A549 treated with RU486 at 1 μM for 4 hours (cell line): ENCODE results near the gene PPP2R5D. TPM values are rescaled to one million over a fixed set of nuclear protein-coding genes. Genes with fewer than 3 reads are reported as not detected.

ENCODE experiments used
- total RNA-seq: library from RNA; stranded (reverse); fragments of 200-300 nt; extraction: Qiagen RNA extraction; gene quantifications from 5 replicates; pipeline ENCODE4 v1.2.3, GENCODE V29; 2022; ENCODE audit warnings: low read depth

Gene PPP2R5D
- 25.0 to 28.8 TPM (median 26.9 TPM) in 5 replicates for total RNA-seq

DNA sequence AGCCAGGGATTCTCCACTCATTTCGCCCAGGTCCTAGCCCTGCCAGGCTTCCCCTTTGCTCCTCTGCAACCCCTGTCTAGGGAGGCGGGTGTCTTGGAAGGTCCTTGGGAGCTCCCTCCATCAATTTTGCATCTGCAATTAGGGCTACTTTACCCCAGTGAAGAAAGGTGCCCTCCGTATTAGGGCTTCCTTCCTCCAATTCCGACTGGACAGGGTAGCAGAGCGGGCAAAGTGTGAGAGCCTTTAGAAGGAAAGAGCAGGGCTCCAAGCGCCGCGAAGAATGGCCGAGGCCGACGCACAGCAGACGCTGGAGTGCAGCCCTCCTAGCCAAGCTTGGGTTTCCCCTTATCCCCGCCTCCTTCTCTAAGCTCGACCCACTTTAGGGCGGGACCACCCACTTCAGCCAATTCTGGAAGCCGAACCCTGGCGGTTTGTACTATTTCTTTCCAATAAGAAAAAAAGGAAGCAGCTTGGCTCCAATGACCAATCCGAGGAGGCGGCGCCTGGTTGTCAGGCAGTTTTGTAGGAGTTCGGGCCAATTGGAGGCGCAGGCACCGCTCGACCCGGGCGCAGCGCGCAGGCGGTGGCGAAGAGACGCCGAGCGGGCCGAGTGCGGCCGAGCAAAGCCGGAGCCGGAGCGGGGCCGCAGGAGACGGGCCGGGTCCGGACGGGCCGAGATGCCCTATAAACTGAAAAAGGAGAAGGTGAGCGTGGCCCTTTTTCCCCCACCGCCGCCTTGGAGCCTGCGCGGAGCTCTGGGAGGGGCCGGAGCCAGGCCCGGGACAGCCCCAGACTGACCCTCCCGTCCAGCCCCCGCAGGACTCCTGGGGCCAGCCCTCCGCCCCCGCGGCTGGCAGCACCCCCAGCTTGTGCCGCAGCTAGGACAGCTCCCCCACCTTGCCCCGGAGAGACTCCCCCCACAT lies at the start of gene PPP2R5D:
Gene PPP2R5D, plus strand, starts transcription at position 570 of the 923 bp plus-strand sequence. Its CDS starts 108 bp downstream, at position 678.

GRCh38 chr6:42960243-42961019 lies 23.9 kb upstream of the PPP2R5D start, which contains the start of gene GNMT:
GNMT (plus strand) TSS chr6:42960754; CDS start chr6:42960768, 14 bp downstream.

DNA sequence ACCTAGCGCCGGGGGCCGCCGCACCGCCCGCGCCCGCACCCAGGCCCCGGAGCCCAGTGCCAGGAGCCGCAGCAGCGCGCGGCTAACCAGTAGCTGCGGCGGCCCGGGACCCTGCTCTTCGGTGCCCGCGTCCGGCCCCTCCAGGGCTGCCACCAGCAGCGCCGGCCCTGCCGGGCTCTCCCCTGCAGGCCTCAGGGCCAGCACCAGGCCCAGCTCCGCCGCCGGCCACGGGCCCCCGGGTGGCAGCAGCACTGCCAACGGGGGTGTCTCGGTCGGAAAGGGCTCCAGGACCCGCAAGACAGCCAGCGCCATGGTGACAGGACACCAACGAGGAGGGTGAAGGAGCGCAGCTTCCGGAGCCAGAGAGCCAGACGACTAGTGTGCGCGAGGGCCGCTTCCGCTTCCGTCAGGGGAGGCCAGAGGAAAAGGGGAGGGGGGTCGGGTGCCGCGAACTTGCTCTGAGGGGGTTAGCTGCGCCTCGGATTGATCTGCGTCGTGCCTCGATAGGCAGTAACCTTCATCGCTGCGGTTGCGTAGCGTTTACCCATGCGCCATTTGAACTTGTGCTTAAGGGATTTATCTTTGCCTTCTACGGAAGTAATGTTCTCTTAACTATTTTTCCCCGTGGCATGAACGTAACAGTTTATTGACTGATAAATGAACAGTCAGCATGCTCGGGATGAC lies 5.4 kb upstream of the PPP2R5D start, which contains the start of gene PEX6:
Gene PEX6, minus strand, starts transcription at position 343 of the 684 bp plus-strand sequence. Its CDS starts 31 bp downstream, at position 312.

GRCh38 chr6:43013843-43014433 lies 29.6 kb downstream of the PPP2R5D start, which contains the start of the genes KLHDC3 and MEA1:
KLHDC3 (plus strand) TSS chr6:43014249; CDS start chr6:43017193, 2,944 bp downstream.
MEA1 (minus strand) TSS chr6:43013946; CDS start chr6:43013813, 133 bp downstream.

DNA sequence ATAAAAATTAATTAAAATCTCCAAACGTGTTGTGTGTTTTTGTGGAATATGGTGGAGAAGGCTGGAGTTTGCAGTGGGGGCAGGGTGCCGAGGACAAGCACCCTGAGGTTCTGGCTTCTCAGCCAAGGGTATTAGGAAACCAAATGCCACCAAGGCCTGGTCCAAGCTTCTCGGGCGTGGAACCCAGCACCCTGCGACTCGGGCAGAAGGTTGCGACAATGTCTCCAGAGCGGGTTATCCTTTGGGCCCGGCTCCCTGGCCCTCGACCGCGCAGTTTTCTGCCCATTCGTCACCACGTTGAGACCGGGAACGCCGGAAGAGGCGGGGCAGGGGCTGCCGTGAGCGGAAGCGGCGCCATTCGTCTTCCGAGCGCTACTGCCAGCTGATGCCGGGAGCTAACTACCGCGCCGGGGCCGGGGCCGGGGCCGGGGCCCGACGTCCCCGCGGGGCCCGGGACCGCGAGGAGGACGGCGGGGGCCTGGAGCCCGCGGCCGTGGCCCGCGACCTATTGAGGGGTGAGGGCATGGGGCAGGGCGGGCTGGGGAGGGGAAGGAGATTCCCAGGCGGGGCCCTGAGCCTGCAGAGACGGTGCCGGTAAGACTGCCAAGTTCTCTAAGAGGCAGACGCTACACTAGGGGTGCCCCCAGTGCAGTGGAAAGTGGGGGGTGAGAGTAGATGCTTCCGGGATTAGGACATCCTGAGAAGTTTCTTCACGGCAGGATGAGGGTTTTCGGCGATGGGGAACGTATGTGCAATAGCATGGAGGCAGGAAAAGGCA lies 37.1 kb downstream of the PPP2R5D start, which contains the start of gene RRP36:
Gene RRP36, plus strand, starts transcription at position 354 of the 778 bp plus-strand sequence. Its CDS starts 32 bp downstream, at position 386.

DNA sequence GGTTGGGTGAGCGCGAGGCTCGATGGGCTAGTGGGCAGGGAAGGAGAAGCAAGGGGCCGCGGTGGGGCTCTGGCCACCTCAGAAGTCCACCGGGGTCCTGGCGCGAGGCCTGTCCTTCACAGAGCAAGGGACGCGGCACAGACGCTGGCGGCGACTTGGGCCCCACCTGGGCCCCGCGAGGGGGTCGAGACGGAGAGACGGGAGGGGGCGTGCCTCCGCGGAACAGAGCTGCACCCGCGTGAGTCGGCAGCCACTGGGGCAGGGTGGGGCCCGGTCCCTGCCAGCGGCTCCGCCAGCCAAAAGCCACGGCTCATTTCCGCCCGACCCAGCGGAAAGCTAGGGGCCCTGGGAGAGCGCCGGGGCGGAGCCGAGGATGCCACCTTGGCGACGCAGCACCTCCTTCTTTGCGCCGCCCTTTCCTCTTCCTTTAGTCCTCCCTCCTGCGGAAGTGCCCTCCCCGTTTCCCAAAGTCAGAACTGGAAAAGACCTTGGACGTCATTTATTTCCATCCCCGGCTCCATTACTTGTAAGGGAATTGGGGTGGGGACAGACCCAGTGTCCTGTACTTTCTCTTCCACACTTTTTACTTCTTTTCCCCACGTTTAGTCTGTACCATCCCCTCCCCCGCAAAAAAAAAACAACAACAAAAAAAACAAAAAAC lies 69.3 kb downstream of the PPP2R5D start, which contains the start of gene CUL7:
Gene CUL7, minus strand, starts transcription at position 307 of the 661 bp plus-strand sequence. CDS start 1,063 bp downstream, outside the sequence.

DNA sequence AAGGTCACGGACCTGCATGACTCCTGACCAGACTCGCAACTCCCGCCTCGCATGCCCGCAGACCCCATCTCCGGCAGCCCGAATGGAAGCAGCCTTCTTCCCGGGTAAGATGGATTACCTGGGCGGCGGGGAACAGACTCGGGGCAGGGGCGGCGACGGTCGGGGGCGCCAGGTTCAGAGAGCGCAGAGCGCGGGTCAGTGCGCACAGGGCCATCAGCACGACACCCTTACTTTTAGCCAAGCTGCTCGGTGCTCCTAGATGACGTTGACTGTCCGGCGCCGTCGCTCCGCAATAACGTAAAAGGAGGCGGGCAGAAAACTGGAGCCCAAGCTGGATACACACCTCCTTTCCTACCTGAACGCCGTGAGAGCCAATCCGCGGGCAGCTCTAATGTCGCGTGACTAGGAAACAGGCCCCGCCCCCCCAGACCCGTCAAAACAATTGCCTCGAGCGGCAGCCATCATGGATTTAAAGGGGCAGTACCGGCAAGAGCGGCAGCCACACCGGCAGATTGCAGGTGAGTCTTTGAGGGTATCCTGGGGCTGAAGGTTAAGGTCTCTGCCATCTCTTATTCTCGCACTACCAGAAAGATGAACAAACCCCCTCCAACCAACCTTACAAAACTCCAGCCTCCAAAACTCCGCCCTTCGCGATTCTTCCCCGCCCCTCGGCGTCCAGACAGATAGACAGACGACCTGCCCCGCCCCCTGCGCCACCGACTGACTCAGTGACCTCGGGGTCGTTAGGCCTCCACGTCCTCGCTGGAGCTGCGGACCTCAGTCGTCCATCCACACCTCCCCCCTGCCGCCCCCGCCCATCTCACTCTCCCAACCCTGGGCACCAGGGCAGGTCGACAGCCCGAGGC lies 75.0 kb downstream of the PPP2R5D start, which contains the start of the genes KLC4 and MRPL2:
Gene KLC4, plus strand, starts transcription at position 464 of the 866 bp plus-strand sequence. CDS start 1,705 bp downstream, outside the sequence.
Gene MRPL2, minus strand, starts transcription at position 267 of the 866 bp plus-strand sequence. Its CDS starts 53 bp downstream, at position 214.

Other genes with a start within 250 kb of the PPP2R5D start
- gene TBCC, start 238.5 kb upstream of the PPP2R5D start, total RNA-seq: 13.8 to 18.5 TPM (median 17.0 TPM) in 5 replicates
- gene BICRAL, start 202.5 kb upstream of the PPP2R5D start, total RNA-seq: 2.2 to 3.3 TPM (median 3.1 TPM) in 5 replicates
- gene RPL7L1, start 105.0 kb upstream of the PPP2R5D start, total RNA-seq: 68.4 to 100 TPM (median 71.5 TPM) in 5 replicates
- gene PTCRA, start 68.5 kb upstream of the PPP2R5D start, total RNA-seq: not detected in 5 replicates
- 36.6 to 45.7 TPM (median 42.7 TPM) in 5 replicates for gene CNPY3, start 55.1 kb upstream of the PPP2R5D start, total RNA-seq
- gene GNMT, start 23.8 kb upstream of the PPP2R5D start, total RNA-seq: 0.18 to 0.24 TPM (median 0.19 TPM) in 3 of 5 replicates, not detected in the others
- 5.0 to 9.2 TPM (median 7.5 TPM) in 5 replicates for gene PEX6, start 5.4 kb upstream of the PPP2R5D start, total RNA-seq
- 90.8 to 113 TPM (median 93.1 TPM) in 5 replicates for gene MEA1, start 29.4 kb downstream of the PPP2R5D start, total RNA-seq
- gene KLHDC3, start 29.7 kb downstream of the PPP2R5D start, total RNA-seq: 26.1 to 32.1 TPM (median 30.4 TPM) in 5 replicates
- 67.5 to 87.2 TPM (median 72.5 TPM) in 5 replicates for gene RRP36, start 37.1 kb downstream of the PPP2R5D start, total RNA-seq
- 5.9 to 8.0 TPM (median 7.1 TPM) in 5 replicates for gene CUL7, start 69.3 kb downstream of the PPP2R5D start, total RNA-seq
- gene MRPL2, start 74.9 kb downstream of the PPP2R5D start, total RNA-seq: 55.2 to 71.0 TPM (median 62.7 TPM) in 5 replicates
- 5.6 to 8.1 TPM (median 7.2 TPM) in 5 replicates for gene KLC4, start 75.1 kb downstream of the PPP2R5D start, total RNA-seq
- 4.1 to 5.1 TPM (median 4.4 TPM) in 5 replicates for gene PTK7, start 91.7 kb downstream of the PPP2R5D start, total RNA-seq
- gene SRF, start 186.7 kb downstream of the PPP2R5D start, total RNA-seq: 12.3 to 18.7 TPM (median 17.9 TPM) in 5 replicates
- 6.8 to 8.8 TPM (median 8.4 TPM) in 5 replicates for gene CUL9, start 197.6 kb downstream of the PPP2R5D start, total RNA-seq
- gene DNPH1, start 244.9 kb downstream of the PPP2R5D start, total RNA-seq: 68.6 to 103 TPM (median 100 TPM) in 5 replicates